GM12875 (cell line): ENCODE results near the gene MRPL14.
"Not testable (repeated sequence)": the region's sequence is repeated elsewhere in the genome, so short reads cannot be mapped to it uniquely, and the experiment has no call there.

Source experiments
- H3K4me3 ChIP-seq: one replicate; pipeline ENCODE4 v1.5.1; 2011; ENCODE audit warnings: low read depth, low read length, control low read depth
- CTCF ChIP-seq: IDR thresholded peaks from 2 replicates; pipeline ENCODE4 v1.5.1; 2011; ENCODE audit warnings: low read depth, mild to moderate bottlenecking, control low read depth, inconsistent platforms, low read length, moderate library complexity, borderline replicate concordance; ENCODE audit not compliant: insufficient read depth

The MRPL14 gene

DNA sequence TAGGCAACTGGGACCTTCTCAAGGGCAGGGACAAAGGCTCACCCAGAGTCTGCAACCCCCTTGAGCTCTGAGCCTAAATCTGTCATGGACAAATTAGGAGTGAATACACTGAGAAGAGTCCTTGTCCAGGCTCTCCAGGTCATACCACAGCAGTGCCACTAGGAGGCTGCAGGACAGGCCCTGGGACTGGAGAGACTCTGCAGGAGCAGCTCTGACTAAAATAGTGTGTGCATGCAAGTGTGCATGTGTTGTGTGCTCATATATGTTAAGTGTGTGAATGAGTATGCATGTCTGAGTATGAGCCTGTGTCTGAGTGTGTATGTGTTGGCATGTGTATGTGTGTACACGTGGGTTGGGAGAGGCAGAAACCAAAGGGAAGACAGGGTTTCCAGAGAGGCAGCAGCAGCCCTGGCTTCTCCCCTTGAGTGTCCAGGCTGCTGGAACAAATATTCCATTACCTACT, 27.1 kb downstream of the MRPL14 start:
- TF ChIP-seq CTCF = peak; percentile 53; the same call in 1 of the 2 replicates
- no peak overlapping the region for H3K4me3 ChIP-seq

DNA sequence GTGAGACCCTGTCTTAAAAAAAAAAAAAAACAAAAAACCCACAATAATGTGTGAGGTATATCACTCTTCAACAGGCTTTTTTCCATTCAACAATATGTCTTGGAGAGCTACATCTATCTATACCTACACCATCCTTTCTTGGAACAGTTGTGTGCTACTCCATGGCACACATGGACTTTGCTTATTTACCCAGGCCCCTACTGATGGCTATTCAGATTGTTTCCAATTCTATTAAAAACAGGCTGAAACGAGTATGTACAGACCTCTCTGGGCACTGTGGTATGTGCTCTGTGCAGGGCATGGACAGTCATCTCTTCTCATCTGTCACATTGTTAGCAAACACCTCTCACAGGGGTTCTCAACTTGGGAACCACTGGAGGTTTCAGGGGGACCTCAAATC, 28.1 kb downstream of the MRPL14 start:
- H3K4me3 ChIP-seq = no peak overlapping the region
- TF ChIP-seq CTCF = no peak

DNA sequence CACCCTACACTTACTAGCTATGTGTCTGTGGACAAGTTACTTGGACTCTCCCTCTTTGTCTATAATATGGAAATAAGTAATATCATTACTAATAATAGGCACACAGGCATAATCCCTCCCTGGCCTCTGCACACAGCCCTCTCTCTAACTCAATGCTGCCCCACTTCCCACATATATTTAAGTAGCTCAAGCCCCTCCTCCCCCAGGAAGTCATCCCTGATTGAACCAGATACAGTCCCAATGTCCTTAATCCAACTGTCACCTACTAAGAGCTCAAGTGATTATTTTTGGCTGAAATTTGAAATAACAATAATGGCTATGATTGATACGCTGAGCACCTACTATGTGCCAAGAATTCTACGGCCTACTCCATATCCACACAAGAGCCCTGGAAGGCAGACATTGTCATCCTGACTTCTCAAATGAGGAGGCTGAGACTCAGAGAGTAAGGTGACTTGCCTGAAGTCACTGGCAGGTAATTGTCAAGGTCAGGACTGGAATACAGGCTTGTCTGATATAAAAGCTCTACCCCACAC, 29.4 kb downstream of the MRPL14 start:
- no peak overlapping the region for H3K4me3 ChIP-seq
- no peak for TF ChIP-seq CTCF

DNA sequence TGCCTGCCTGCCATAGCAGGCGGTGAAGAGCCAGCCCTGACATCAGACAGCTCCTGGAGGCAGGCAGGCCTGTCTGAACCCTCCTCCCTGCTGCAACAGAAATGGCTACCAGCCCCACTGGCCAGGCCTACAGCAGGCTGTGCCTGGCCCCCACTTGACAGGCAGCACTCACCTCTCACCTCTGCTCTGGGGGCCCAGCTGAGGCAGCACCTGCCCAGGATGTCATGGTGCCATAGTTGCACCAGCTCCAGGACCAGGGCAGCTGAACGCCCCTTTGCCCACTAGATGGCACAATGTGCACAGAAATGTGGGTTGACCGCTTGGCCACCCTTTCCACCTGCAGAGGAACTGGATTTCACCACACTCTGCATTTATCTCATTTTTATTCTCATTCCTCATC, 30.6 kb downstream of the MRPL14 start:
- H3K4me3 ChIP-seq = no peak overlapping the region

GRCh38 chr6:44095243-44095623, 32.0 kb downstream of the MRPL14 start:
- H3K4me3 ChIP-seq = not testable (repeated sequence)

More for the DNA sequence above, 30.6 kb downstream of the MRPL14 start:
- TF ChIP-seq CTCF = peak; percentile 80

GRCh38 chr6:44094403-44095242, 32.6 kb downstream of the MRPL14 start:
- no peak for TF ChIP-seq CTCF
- no peak overlapping the region for H3K4me3 ChIP-seq

DNA sequence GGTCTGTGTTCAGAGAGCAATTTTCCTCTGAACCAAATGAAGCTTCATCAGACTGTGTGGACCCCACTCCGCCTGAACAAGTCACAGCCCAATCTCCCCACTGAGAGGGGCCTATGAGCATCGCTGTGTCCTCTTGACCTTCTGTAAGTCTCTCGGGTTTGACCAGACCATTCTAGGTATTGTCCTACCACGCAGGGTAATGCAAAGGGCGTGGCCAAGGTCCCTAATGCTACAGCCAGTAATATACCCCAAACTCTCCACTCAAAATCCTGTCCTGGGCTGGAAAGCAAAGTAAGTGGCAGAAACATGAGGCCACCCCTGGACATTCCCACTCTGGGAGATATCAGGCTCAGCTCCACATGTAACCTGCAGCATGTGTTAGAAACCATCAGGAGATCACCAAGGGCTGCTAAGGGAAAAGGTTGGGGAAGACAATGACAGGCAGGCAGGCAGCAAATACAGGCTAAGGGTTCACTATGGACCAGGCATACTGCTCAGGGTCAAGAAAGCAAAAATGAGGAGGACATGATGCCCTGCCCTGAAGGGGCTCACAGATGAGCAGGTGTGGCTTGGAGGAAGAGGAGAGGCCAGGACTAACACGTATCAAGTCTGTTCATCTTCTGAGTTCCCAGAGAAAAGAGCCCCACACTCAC, 33.4 kb downstream of the MRPL14 start:
- H3K4me3 ChIP-seq = no peak overlapping the region
- TF ChIP-seq CTCF = no peak
